SW 1271 (cell line): Measurements from ENCODE around the gene SNRPD3.
"Not testable (repeated sequence)": the region's sequence is repeated elsewhere in the genome, so short reads cannot be mapped to it uniquely, and the experiment has no call there.

Source experiments
- DNase-seq, 2 experiments: peaks; one replicate each; lab custom pipeline; 2025; lab: John Stamatoyannopoulos, UW

The SNRPD3 gene

GRCh38 chr22:24614794-24615193 is 59.0 kb downstream of the SNRPD3 start:
- DNase-seq, result not testable (repeated sequence)

- DNase-seq, result not testable (repeated sequence)
Observed at GRCh38 chr22:24621244-24621643, 65.4 kb downstream of the SNRPD3 start.

GRCh38 chr22:24622596-24622995 is 66.8 kb downstream of the SNRPD3 start:
- DNase-seq, result not testable (repeated sequence)
